OCI-LY3 (cell line): ENCODE data around the gene FSTL5.

ENCODE experiments used
- CTCF ChIP-seq: fragments of 200-600, 300-600 bp; sonication (generic); IDR thresholded peaks from 2 replicates; pipeline ENCODE4 v1.5.1; 2014; ENCODE audit warnings: antibody characterized with exemption, low read length, low read depth
- EZH2phosphoT487 ChIP-seq: fragments of 200-600 bp; shearing (Covaris generic); IDR thresholded peaks from 2 replicates; pipeline ENCODE4 v1.6.1; 2018; ENCODE audit warnings: antibody characterized with exemption, mixed run types, low read depth

- TF ChIP-seq CTCF = no peak
- TF ChIP-seq EZH2phosphoT487 = no peak
Observed at GRCh38 chr4:161336621-161337020, 827.2 kb downstream of the FSTL5 start.
